HG03135 (cell line): Measurements from ENCODE around the gene KRTAP12-1.
"Not testable (repeated sequence)": the region's sequence is repeated elsewhere in the genome, so short reads cannot be mapped to it uniquely, and the experiment has no call there.

Source experiments
- ATAC-seq: cut with Tn5 transposase; IDR thresholded peaks from one replicate; pipeline ENCODE4 v1.9.1; 2021; ENCODE audit warnings: mild to moderate bottlenecking, moderate library complexity; ENCODE audit not compliant: unreplicated experiment

KRTAP12-1 gene

GRCh38 chr21:44648557-44649311 lies 33.2 kb downstream of the KRTAP12-1 start:
- no peak for ATAC-seq

- ATAC-seq: no peak
Measured at GRCh38 chr21:44647222-44647552, 34.8 kb downstream of the KRTAP12-1 start.

- ATAC-seq: not testable (repeated sequence)
Measured at GRCh38 chr21:44646366-44647221, 35.4 kb downstream of the KRTAP12-1 start, which contains the start of gene KRTAP10-11. Gene KRTAP10-11 (plus strand): TSS chr21:44646414. CDS start chr21:44646459, 45 bp downstream.

GRCh38 chr21:44644878-44645277 lies 37.1 kb downstream of the KRTAP12-1 start:
- no peak for ATAC-seq

GRCh38 chr21:44643741-44644310 lies 38.1 kb downstream of the KRTAP12-1 start:
- ATAC-seq: no peak

- ATAC-seq: no peak
Measured at GRCh38 chr21:44640761-44641160, 41.2 kb downstream of the KRTAP12-1 start.

- no peak for ATAC-seq
Measured at GRCh38 chr21:44639331-44639655, 42.7 kb downstream of the KRTAP12-1 start.

- not testable (repeated sequence) for ATAC-seq
Measured at GRCh38 chr21:44638506-44639330, 43.2 kb downstream of the KRTAP12-1 start.

GRCh38 chr21:44637851-44638348 lies 44.1 kb downstream of the KRTAP12-1 start:
- not testable (repeated sequence) for ATAC-seq

GRCh38 chr21:44637018-44637850 lies 44.7 kb downstream of the KRTAP12-1 start, which contains the start of gene KRTAP10-10:
Gene KRTAP10-10 (plus strand): TSS chr21:44637356. CDS start chr21:44637418, 62 bp downstream.
- no peak for ATAC-seq

- no peak for ATAC-seq
Measured at GRCh38 chr21:44636209-44637017, 45.5 kb downstream of the KRTAP12-1 start.

GRCh38 chr21:44632067-44632466 lies 49.9 kb downstream of the KRTAP12-1 start:
- no peak for ATAC-seq
